Measurements from ENCODE around the gene SLC2A9.

SLC2A9 gene

DNA sequence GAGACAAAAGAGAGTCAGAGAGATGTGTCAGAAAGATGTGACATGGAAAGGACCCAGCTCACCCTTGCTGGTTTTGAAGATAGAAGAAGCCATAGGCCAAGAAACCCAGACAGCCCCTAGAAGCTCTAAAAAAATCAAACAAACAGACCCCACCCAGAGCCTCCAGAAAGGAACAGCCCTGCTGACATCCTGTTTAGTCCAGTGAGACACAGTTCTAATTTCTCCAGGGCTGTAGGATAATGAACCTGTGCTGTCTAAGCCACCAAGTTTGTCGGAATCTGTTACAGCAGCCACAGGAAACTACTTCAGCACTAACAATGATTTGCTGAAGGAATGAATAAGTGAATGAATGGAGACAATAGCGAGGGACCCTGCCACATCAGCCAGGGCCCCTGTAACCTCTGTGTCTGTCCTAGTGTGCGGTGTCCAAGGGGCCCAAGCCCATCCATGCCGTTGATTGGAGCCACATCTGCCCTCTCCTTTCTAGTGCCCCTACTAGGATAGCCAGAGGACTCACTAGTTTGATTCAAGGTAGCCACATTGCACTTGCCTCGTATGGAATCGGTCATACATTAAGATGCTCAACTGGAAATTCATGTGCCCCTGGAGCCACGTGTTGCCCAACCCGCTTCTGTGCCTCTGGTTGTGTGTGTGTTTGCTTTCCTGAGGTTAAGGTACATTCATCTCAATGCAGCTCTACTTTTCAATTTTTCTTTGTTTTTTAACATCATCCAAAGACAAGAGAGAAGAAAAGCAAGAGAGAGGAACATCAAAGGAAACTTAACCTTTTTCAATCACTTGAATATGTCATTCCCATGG lies 32.5 kb upstream of the SLC2A9 start:
- TF ChIP-seq GATA2 (IDR thresholded peaks at IDR 0.05; ENCODE audit: low read depth, low read length) (no peak), GATA3 (IDR thresholded peaks at IDR 0.05; ENCODE audit: low read depth, low read length) (no peak)

DNA sequence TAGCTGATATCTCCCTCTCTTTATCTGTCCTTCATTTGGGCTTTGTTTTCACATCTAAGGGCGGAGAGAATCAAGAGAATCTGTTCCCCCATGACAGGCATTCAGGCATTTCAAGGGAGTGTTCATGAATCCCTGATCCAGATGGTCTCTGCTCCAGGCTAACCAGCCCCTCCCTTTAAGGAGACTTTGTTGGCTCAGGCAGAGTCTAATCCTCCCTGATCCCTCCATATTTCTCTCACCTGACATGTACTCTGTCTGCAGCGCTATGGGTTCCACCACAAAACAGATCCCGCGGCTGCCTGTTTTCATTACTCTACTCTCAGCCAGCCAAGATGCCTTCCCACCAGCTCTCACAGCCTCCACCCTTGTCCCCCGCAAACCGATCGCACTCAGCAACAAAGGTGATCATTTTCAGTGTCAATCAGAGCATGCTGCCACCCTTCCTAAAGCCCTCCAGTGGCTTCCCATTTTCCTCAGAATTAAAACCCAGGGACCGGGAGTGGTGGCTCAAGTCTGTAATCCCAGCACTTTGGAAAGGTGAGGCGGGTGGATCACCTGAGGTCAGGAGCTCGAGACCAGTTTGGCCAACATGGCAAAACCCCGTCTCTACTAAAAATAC lies 30.3 kb upstream of the SLC2A9 start:
- TF ChIP-seq GATA2 (IDR thresholded peaks at IDR 0.05; ENCODE audit: low read depth, low read length) = no peak
- TF ChIP-seq GATA3 (IDR thresholded peaks at IDR 0.05; ENCODE audit: low read depth, low read length) = no peak

DNA sequence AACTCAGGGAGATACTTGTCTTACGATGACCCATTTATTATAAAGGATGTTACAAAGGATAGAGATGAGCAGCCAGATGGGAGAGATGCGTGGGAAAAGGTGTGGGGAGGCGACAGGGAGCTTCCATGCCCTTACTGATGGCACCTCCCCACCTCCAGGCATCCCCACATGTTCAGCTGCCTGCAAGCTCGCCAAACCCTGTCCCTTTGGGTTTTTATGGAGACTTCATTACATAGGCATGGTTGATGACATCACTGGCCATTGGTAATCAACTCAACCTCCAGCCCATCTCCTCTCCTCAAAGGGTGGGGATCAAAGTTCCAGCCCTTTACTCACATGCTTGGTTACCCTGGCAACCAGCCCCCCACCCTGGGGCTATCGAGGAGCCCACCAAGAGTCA lies 29.4 kb upstream of the SLC2A9 start:
- TF ChIP-seq GATA3 (IDR thresholded peaks at IDR 0.05; ENCODE audit: low read depth, low read length) = no peak
- no peak for TF ChIP-seq GATA2 (IDR thresholded peaks at IDR 0.05; ENCODE audit: low read depth, low read length)

DNA sequence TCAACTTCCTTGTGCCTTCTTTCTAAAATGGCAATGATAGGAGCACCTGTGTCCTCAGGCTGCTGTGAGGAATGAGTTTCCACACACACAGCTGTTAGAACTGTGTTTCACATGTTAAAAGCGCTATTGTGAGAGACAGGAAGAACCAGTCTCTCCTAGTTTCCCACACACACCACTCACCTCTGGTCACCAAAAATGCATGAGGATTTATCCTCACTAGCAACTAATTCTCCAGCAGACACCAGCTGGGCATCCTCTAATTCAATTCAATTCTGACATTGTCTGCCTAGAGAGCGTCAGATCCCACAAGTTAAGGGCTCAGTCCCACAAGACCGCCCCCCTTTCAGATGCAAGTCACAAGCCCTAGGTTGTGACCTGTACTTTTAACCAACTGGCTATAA lies 29.0 kb upstream of the SLC2A9 start:
- TF ChIP-seq GATA3 (IDR thresholded peaks at IDR 0.05; ENCODE audit: low read depth, low read length) = no peak
- TF ChIP-seq GATA2 (IDR thresholded peaks at IDR 0.05; ENCODE audit: low read depth, low read length) = no peak

DNA sequence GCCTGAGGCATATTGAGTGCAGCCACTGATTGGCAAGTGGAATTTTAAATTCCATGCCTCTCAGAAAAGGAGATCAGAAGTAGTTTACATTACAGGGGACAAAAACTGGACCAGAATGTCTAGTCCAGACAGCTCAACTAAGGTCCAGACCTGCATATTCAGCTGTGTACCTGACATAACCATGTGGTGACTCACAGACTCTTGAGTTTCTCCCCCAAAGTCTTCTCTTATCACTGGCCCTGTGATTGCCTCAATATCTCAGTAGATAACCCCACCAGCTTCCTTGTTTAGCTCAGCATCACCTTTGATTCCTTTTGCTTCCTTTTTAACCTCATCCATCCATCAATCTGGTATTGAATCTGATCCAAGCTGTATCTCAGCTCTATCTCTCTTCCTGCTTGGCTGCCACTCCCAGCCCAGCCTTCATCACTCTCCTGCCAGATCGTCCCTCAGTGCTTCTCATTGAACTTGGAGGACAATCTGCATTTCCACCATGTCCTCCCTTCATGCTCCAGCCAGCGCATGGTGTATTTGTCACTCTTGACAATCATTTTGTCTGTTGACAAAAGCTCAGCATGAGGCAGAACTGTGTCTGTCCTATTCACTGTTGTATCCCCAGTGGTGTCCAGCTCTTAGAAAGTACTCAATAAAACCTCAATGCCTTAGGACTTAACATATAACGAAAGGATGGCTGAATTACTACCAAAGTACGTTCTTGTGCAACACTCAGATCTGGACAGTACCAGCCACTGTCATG lies 27.8 kb upstream of the SLC2A9 start:
- TF ChIP-seq GATA2 (IDR thresholded peaks at IDR 0.05; ENCODE audit: low read depth, low read length) (no peak), GATA3 (IDR thresholded peaks at IDR 0.05; ENCODE audit: low read depth, low read length) (no peak)

DNA sequence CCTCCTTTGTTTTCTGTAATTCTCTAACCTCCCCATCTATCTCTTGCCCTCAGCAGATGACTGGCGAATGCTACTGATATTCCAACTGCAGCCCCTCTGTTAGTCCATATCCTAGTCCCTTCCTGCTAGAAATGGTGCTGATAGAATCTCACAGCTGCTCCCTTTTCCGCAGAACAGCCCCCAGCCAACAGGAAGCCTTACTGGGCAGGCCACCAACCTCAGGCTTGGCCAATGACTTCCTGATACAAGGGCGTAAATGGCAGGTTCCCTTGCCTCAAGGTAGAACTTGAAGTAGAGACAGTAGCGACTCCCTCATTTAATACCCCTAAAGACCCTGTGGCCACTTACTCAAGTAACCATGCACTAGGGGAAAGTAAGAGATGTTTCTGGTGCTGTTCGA lies 26.7 kb upstream of the SLC2A9 start:
- TF ChIP-seq GATA2 (IDR thresholded peaks at IDR 0.05; ENCODE audit: low read depth, low read length) = no peak
- TF ChIP-seq GATA3 (IDR thresholded peaks at IDR 0.05; ENCODE audit: low read depth, low read length) = no peak

DNA sequence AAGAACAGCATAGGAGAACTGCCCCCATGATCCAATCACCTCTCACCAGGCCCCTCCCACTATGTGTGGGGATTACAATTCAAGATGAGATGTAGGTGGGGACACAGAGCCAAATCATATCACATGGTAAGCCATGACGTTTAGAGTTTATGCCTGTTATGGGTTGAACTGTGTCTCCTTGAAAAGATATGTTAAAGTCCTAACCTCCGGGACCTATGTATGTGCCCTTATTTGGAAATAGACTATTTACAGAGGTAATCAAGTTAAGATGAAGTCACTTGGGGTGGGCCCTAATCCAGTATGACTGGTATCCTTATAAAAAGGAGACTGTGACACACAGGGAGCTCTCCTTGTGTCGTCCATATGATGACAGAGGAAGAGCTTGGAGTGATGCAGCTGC lies 25.2 kb upstream of the SLC2A9 start:
- no peak for TF ChIP-seq GATA2 (IDR thresholded peaks at IDR 0.05; ENCODE audit: low read depth, low read length)
- TF ChIP-seq GATA3 (IDR thresholded peaks at IDR 0.05; ENCODE audit: low read depth, low read length) = no peak

DNA sequence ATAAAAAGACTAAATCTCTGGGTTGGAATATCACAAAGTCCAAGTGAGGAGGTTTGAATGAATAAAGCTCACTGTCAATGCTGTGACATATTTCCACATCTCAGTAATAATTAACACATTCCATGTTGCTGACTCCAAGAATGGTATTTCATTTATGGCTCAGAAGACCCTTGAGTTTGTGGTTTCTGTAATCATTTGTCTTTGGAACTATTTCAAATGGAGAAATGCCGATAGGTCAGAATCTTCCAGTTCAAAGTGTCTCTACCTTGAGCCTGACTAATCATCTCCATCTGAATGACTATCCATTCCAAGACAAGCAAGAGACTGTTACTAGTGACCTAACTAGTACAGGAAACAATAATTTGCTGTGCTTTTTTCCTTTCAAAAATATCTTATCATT lies 24.2 kb upstream of the SLC2A9 start:
- no peak for TF ChIP-seq GATA2 (IDR thresholded peaks at IDR 0.05; ENCODE audit: low read depth, low read length)
- no peak for TF ChIP-seq GATA3 (IDR thresholded peaks at IDR 0.05; ENCODE audit: low read depth, low read length)

DNA sequence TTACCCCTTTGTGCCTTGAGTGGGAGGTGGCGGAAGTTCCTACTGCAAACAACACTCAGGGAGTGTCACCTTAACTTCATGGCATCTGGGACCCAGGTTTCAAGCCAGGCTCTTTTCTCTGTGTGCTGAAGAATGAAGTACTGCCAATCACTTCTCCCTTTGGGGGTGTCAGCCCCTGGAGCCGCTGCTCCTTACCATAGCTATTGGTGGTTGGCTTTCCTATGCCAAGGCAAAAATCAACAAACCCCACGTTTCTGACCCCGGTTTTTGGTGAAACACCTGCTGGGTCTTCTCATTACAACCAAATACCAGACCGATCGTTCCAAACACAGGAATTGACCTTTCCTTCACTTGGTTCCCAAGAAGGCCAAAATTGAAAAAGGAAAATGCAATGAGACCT lies 19.7 kb upstream of the SLC2A9 start:
- TF ChIP-seq GATA2 (IDR thresholded peaks at IDR 0.05; ENCODE audit: low read depth, low read length) (no peak), GATA3 (IDR thresholded peaks at IDR 0.05; ENCODE audit: low read depth, low read length) (no peak)

DNA sequence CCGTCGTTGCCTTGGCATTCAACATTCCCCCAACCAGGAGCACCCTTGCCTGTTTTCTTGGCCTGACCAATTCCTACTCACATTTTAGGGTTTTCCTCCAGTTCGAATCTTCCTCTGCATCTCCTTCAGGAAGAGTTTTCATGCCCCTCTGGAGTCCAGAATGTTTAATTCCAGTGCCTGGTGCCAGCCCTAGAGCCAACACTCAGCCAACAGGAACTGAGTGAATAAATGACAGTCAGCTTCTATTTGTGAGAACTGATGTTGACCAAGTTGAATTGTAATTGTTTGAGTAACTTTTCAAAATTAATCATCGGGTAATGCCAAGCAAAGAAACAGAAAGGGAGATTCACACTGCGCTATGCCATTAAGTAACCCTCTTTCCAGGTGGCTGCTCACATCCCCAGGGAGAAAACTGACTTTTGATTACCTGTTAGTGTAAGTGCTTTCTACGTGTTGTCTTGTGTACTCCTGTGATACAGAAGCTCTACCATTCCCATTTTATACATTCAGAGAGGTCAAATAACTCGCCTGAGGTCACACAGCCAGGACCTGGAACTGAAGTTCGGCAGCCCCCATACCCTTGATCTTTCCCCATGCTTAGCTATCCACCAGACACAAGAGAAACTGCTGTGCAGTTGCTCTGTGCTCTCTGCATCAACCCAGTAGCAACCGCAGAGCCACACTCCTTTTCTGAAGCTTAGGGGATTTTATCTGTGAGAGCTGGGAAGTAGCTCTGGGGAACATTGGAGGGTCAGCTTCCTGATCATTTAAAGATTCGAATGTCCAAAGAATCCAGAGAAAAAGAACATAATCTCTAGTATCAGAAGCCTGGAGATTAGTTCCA lies 19.0 kb upstream of the SLC2A9 start:
- TF ChIP-seq GATA3 (IDR thresholded peaks at IDR 0.05; ENCODE audit: low read depth, low read length) (no peak), GATA2 (IDR thresholded peaks at IDR 0.05; ENCODE audit: low read depth, low read length) (no peak)

DNA sequence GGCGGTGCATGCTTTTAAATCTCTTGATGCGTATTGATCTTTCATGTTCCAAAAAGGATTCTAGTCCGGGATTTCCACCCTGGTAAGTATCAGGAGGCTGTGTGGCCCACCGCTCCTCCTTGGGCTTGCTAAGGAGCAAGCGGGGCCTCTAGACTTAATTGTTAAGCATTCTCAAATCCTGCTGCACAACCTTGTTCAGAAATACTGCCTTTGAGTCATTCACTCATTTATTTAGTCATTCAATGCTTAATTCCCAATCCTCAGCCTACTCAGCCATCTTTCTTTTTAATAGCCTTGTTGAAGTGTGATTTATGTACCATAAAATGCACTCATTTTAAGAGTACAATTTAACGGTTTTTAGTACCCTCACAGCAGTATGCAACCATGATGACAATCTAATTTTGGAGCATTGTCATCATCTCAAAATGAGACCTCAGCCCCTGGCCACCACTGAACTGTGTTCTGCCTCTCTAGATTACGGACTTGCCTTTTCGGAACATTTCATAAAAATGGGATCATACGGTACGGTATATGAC lies 15.6 kb upstream of the SLC2A9 start:
- TF ChIP-seq GATA3 (IDR thresholded peaks at IDR 0.05; ENCODE audit: low read depth, low read length) (no peak), GATA2 (IDR thresholded peaks at IDR 0.05; ENCODE audit: low read depth, low read length) (no peak)

DNA sequence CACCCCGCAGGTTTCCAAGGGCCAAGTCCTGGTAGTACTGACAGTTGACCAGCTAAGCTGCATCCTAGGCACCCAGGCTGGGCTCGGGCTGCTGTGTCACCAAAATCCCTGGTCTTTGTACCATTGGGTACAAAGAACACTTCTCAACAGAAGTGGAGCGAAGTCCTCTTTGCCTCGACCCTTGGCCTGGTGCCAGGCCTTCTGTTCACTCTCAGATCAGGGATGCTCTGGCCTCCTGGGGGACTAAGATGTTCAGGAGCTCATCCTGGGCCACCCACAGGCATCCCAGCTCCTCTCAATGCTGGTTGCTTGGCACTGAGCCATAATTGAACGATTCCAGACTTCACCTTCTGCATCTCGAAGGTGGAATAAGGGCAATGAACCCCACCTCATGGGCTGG lies 13.8 kb upstream of the SLC2A9 start:
- TF ChIP-seq GATA2 (IDR thresholded peaks at IDR 0.05; ENCODE audit: low read depth, low read length) (no peak), GATA3 (IDR thresholded peaks at IDR 0.05; ENCODE audit: low read depth, low read length) (no peak)

DNA sequence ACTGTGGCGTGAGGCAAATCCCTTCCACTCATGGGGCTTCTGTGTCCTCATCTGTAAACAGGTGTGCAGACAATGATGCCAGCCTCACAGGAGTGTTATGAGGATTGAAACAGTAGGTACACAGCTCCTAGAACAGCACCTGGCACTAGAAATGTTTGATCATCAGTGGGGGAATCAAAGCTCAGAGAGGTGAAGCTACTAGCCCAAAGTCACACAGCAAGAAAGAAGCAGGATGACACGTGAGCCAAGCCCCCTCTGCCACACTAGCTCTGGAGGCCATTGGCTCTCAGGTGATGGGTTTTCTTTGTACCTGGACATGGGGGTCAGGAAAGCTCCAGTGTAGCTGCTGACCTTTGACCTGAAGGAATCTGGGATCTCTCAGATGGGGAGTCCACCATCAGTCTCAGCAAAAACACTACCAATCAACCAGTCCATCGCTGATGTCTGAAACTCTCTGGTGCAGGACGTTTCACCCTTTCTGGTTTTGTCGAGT lies 13.4 kb upstream of the SLC2A9 start:
- TF ChIP-seq GATA3 (IDR thresholded peaks at IDR 0.05; ENCODE audit: low read depth, low read length) = no peak
- TF ChIP-seq GATA2 (IDR thresholded peaks at IDR 0.05; ENCODE audit: low read depth, low read length) = no peak

All from SH-SY5Y (cell line).